GM21367 (cell line): Measurements from ENCODE around the gene MRPL41.
"Not testable (repeated sequence)": the region's sequence is repeated elsewhere in the genome, so short reads cannot be mapped to it uniquely, and the experiment has no call there.

Experiments
- ATAC-seq: cut with Tn5 transposase; IDR thresholded peaks from one replicate; pipeline ENCODE4 v1.9.1; 2021; ENCODE audit not compliant: unreplicated experiment

The MRPL41 gene

DNA sequence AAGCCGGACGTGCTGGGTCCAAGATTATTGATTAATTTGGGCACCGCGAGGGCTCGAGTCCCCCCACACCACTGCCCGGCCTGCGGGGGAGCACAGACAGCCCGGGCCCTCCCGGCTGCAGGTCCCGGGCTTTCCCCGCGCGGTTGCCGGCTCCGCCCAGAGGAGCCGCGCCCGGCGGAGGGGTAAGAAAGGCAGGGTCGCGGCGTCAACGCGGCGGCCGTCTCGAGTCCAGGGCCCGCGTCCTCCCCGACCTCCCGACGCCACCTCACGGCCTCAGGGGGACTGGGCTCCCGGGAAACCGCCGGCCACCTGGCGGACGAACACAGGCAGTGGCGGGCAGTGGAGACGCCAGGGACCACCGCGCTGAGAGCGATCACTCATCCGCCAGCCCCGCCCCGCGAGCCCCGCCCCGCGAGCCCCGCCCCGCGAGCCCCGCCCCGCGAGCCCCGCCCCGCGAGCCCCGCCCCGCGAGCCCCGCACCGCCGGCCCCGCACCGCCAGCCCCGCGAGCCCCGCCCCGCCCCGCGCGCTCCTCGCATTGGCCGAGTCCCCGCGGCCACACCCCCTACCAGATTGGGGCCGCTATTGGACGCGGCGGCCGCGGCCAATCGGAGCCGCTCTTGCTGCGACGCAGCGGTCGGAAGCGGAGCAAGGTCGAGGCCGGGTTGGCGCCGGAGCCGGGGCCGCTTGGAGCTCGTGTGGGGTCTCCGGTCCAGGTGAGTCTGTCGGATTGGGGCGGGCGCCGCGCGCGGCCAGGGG lies at the start of gene MRPL41:
Gene MRPL41 (plus strand): TSS at position 616 of the 758 bp plus-strand sequence. CDS start 203 bp downstream, outside the sequence.
- ATAC-seq = peak; percentile 66

- no peak for ATAC-seq
Observed at GRCh38 chr9:137502008-137502911, 49.4 kb upstream of the MRPL41 start.

DNA sequence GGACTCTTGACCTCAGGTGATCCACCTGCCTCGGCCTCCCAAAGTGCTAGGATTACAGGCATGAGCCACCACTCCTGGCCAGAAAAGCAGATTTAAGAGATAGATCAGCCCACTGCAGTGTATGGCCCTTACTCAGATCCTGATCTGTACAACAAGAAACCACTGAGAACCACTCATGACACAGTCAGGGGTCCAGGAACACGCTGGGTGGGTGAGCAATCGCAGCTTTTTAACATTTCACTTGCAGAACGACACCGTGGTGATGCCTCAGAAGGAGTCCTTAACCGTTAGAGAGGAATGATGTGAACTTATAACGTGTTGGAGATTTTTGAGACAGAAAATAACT lies 47.3 kb upstream of the MRPL41 start:
- no peak for ATAC-seq

DNA sequence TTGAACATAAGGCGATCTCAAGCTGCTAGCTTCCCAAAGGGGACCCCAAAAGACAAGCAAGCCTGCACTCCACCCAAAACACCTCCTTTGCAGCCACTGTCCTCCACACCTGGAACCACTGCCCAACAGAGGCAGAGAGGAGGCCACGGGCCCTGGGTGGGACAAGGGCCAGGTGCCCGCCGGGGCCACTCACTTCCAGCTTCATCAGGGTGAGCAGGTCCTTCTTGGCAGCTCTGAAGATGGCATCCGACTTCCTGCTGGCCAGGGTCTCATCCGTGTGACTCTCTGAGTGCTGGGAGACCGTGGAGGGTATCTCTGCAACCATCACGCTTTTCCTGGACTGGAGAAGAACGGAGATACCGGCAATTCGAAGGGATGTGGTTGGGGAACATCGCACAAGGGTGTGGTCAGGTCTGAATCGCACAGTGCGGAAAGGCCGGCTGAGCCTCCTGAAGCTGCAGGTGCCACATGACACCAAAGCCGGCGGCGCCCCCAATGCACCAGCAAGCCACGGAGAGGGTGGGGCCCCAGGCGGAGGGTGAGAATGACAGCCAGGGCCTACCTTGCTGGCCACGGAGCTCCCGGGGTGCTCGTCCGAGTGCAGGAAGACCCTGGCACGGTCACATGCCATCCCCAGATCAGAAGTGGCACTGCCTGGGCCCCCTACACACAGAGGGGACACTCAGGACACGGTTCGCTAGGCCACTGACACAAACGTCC lies 46.1 kb upstream of the MRPL41 start:
- ATAC-seq = no peak

DNA sequence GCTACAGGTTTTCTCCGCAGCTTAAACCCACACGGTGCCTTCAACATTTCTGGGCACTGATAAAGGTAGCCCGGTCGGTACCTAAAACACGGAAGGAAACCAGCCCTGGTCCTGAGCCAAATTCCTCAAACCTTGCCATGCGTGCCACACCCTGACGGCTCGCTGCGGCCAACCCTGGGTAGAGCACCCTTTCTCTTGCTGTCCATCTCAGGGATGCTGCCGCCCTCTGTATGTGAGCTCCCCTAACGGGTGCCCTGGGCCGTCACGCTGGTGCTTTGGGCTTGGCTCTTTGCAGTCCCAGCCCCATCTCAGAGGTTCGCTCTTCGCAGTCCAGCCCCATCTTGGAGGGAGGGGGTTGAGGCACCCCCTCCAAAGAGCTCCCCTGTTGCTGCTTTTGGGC lies 45.4 kb upstream of the MRPL41 start:
- ATAC-seq = no peak

GRCh38 chr9:137506702-137507171 lies 44.9 kb upstream of the MRPL41 start:
- no peak for ATAC-seq

- ATAC-seq = no peak
Observed at GRCh38 chr9:137509198-137509597, 42.5 kb upstream of the MRPL41 start.

GRCh38 chr9:137511126-137511525 lies 40.6 kb upstream of the MRPL41 start:
- ATAC-seq = not testable (repeated sequence)

DNA sequence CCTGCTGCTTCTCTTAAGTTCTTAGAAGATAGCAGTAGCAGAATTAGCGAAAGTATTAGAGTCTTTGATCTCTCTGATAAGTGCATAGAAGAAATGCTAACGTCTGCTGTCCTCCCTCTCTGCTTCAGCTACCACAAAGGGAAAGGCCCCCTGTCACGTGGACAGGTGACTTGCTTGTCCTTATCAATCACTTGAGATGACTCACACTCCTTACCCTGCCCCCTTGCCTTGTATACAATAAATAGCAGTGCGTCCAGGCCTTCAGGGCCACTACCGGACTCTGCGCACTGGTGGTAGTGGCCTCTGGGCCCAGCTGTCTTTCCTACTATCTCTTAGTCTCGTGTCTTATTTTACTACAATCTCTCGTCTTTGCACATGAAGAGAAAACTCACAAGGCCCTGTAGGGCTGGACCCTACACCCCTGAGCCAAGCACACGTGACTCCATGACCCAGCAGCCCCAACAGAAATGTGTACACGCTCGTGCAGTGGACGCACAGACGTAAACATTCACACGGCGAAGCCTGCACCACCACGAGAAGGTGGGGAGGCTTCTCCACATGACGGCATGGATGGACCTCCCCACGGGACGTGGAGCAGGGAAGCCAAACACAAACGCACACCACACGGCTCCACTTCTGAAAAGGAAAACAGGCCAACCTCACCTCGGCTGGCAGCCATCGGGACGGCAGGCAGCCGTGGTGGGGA lies 39.8 kb upstream of the MRPL41 start:
- ATAC-seq = no peak

- not testable (repeated sequence) for ATAC-seq
Observed at GRCh38 chr9:137513136-137513535, 38.5 kb upstream of the MRPL41 start.

- ATAC-seq = not testable (repeated sequence)
Observed at GRCh38 chr9:137513801-137514570, 37.7 kb upstream of the MRPL41 start.

DNA sequence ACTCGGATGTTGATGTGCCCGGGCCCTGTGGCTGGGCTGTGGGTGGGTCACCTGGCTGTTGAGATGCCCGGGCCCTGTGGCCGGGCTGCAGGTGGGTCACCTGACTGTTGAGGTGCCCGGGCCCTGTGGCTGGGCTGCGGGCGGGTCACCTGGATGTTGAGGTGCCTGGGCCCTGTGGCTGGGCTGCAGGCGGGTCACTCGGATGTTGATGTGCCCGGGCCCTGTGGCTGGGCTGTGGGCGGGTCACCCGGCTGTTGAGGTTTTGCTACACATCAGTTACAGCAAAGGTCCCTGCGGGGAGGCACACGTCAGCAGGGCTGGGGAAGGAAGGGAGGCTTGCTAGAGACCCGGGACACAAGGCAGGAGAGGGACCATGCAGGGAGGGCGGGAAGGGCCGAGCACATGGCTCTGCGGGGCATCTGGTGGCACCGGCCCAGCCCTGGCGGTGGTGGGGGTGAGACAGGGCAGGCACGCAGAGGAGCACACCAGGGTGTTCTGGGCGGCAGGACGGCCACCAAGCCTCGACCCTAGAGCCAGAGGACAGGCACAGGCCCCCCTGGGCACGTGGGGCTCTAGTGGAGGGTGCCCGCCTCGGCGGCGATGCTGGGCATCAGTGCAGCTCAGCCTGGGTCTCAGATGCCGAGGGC lies 36.9 kb upstream of the MRPL41 start:
- no peak for ATAC-seq

- no peak for ATAC-seq
Observed at GRCh38 chr9:137515338-137515724, 36.3 kb upstream of the MRPL41 start.

- no peak for ATAC-seq
Observed at GRCh38 chr9:137516144-137516917, 35.3 kb upstream of the MRPL41 start.

GRCh38 chr9:137518661-137519459 lies 32.8 kb upstream of the MRPL41 start:
- ATAC-seq = not testable (repeated sequence)

DNA sequence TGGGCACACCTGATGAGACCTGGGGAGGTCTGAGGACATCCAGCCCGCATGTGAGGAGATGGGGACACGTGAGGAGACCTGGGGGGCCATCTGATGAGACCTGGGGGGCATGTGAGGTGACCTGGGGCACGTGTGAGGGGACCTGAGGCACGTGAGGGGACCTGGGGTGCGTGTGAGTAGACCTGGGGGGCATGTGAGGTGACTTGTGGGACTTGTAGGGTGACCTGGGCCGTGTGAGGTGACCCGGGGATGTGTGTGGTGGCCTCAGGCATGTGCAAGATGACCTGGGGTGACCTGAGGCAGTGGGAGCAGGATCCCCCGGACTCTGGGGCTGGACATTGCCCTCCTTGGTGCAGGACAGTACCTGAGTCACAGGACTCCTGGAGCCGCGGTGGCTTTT lies 32.1 kb upstream of the MRPL41 start:
- no peak for ATAC-seq

GRCh38 chr9:137520614-137521404 lies 30.9 kb upstream of the MRPL41 start:
- ATAC-seq = no peak
